K562 (cell line): ENCODE results near the gene KDM2A.

Experiments used
- MXI1 ChIP-seq: IDR thresholded peaks from 2 replicates; pipeline ENCODE4 v1.6.1; 2011; ENCODE audit warnings: low read depth, mild to moderate bottlenecking, improper control_type of control experiment, low read length
- PRPF4 ChIP-seq: fragments of 200-400 bp; formaldehyde crosslinking; IDR thresholded peaks from one replicate; pipeline ENCODE4 v1.6.1; 2017; ENCODE audit warnings: low read length, low read depth, mild to moderate bottlenecking; ENCODE audit not compliant: insufficient read depth, poor library complexity, severe bottlenecking
- SIN3A ChIP-seq, 2 experiments: fragments of 150-350 bp in 1 of 2; IDR thresholded peaks; 2 replicates each; pipeline ENCODE4 v1.6.1; 2011 to 2016; ENCODE audit warnings: borderline replicate concordance in 2 of 2, low read depth in 2 of 2, low read length in 2 of 2, mild to moderate bottlenecking in 2 of 2, moderate library complexity in 2 of 2; ENCODE audit not compliant: control insufficient read depth in 1 of 2
- TCF7L2 ChIP-seq: fragments of 150-350 bp; IDR thresholded peaks from 2 replicates; pipeline ENCODE4 v1.6.1; 2016; ENCODE audit warnings: low read depth, mild to moderate bottlenecking, low read length, moderate library complexity
- ZNF589 ChIP-seq: fragments of 200-800 bp; sonication (Bioruptor generic); IDR thresholded peaks from 2 replicates; pipeline ENCODE4 v1.6.1; 2016; ENCODE audit warnings: low read depth, missing genetic modification characterization, missing compliant biosample characterization
- ZZZ3 ChIP-seq: fragments of 450-650 bp; IDR thresholded peaks from 2 replicates; pipeline ENCODE4 v1.6.1; 2016; ENCODE audit warnings: antibody characterized with exemption, mild to moderate bottlenecking, moderate library complexity
- TF ChIP-seq, protein P1 (sequence below), 3 experiments: IDR thresholded peaks in 2 of 3; conservative IDR thresholded peaks in 1 of 3; 2 replicates each; pipeline ENCODE4 v1.5.1; 2011 to 2012; ENCODE audit warnings: low read length in 3 of 3, mild to moderate bottlenecking in 3 of 3, control low read depth in 2 of 3, improper control_type of control experiment in 1 of 3, inconsistent platforms in 1 of 3, low read depth in 1 of 3, mixed read lengths in 1 of 3, moderate library complexity in 1 of 3; ENCODE audit not compliant: insufficient read depth in 2 of 3

DNA sequence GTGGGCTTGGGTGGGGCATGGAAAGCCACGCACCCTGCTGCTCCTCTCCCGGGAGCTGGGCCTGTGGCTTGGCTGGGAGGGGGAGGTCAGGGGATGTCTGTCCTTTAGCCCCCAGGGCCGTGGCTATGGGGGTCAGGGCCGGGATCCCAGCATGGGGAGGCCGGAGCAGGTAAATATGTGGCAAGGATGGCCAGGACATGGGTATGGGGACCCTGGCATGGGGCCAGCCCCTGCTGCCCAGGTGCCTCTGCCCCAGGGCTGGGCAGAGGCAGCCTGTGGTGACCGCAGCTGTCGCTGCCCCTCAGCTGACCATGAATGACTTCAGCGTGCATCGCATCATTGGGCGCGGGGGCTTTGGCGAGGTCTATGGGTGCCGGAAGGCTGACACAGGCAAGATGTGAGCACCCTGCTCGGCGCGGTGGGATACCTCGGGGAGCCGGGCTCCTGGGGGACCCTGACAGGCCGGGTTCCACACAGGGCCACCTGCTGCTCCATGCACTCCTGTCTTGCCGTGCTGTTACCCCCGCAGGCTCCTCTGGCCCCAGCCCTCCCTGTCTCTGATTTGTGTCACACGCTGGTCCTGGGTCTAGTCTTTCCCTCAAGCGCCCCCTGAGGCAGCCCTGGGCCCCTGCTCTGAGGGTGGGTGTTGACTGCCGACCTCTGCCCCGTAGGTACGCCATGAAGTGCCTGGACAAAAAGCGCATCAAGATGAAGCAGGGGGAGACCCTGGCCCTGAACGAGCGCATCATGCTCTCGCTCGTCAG, 161.9 kb downstream of the KDM2A start:
- TF ChIP-seq, protein P1, sequence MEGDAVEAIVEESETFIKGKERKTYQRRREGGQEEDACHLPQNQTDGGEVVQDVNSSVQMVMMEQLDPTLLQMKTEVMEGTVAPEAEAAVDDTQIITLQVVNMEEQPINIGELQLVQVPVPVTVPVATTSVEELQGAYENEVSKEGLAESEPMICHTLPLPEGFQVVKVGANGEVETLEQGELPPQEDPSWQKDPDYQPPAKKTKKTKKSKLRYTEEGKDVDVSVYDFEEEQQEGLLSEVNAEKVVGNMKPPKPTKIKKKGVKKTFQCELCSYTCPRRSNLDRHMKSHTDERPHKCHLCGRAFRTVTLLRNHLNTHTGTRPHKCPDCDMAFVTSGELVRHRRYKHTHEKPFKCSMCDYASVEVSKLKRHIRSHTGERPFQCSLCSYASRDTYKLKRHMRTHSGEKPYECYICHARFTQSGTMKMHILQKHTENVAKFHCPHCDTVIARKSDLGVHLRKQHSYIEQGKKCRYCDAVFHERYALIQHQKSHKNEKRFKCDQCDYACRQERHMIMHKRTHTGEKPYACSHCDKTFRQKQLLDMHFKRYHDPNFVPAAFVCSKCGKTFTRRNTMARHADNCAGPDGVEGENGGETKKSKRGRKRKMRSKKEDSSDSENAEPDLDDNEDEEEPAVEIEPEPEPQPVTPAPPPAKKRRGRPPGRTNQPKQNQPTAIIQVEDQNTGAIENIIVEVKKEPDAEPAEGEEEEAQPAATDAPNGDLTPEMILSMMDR (IDR thresholded peaks at IDR 0.05 in 2 of 3, conservative IDR thresholded peaks at IDR 0.05 in 1 of 3; ENCODE audit: insufficient read depth in 2 of 3, low read depth in 1 of 3, low read length in 3 of 3): no peak
- TF ChIP-seq ZZZ3: no peak
- TF ChIP-seq SIN3A (IDR thresholded peaks at IDR 0.05; ENCODE audit: borderline replicate concordance in 2 of 2, control insufficient read depth in 1 of 2, low read depth in 2 of 2, low read length in 2 of 2): no peak
- no peak for TF ChIP-seq TCF7L2
- no peak for TF ChIP-seq PRPF4
- TF ChIP-seq MXI1: no peak
- TF ChIP-seq ZNF589 (CRISPR knock-in tag): no peak
